Breast epithelium (tissue), 4 donors: ENCODE data around the gene AGAP1. TPM values are rescaled to one million over a fixed set of nuclear protein-coding genes. Genes with fewer than 3 reads are reported as not detected.
A peak's percentile ranks its signal among the peaks of the same experiment; 100 is the strongest.

ENCODE experiments used
- DNase-seq, 2 donors: peaks; one replicate each; pipeline ENCODE4 v3.0.0-alpha.2; 2019; ENCODE audit warnings: low spot score in 2 of 2
- H3K27ac ChIP-seq, 2 donors: fragments of 200-600 bp; sonication (generic) in 1 of 2; one replicate each; pipeline ENCODE4 v1.5.1; 2016 to 2019; ENCODE audit warnings: mild to moderate bottlenecking in 1 of 2
- H3K27me3 ChIP-seq, 2 donors: fragments of 200-600 bp; sonication (generic) in 1 of 2; one replicate each; pipeline versions ENCODE4 v1.5.1 to v1.6.0; 2017 to 2019; ENCODE audit warnings: control low read depth in 1 of 2, mild to moderate bottlenecking in 1 of 2
- H3K36me3 ChIP-seq: fragments of 200-600 bp; one replicate; pipeline ENCODE4 v1.5.1; 2019
- H3K4me1 ChIP-seq, 2 donors: fragments of 200-600 bp; sonication (generic); one replicate each; pipeline ENCODE4 v1.5.1; 2016 to 2019; ENCODE audit warnings: control low read depth in 1 of 2
- H3K4me3 ChIP-seq, 3 donors: fragments of 200-600 bp; sonication (generic); 1 replicate in 2 of 3; 2 replicates in 1 of 3; pipeline ENCODE4 v1.5.1; 2016 to 2019; ENCODE audit warnings: mild to moderate bottlenecking in 3 of 3, moderate library complexity in 2 of 3
- H3K9me3 ChIP-seq, 2 donors: fragments of 200-600 bp; sonication (generic) in 1 of 2; one replicate each; pipeline ENCODE4 v1.5.1; 2016 to 2019; ENCODE audit warnings: control low read depth in 1 of 2
- CTCF ChIP-seq, 3 donors: fragments of 450-650 bp; IDR thresholded peaks; one replicate each; pipeline ENCODE4 v1.5.1; 2016 to 2017; ENCODE audit warnings: antibody characterized with exemption in 3 of 3, mild to moderate bottlenecking in 3 of 3, moderate library complexity in 3 of 3
- POLR2A ChIP-seq: fragments of 450-650 bp; IDR thresholded peaks from one replicate; pipeline ENCODE4 v1.6.1; 2016; ENCODE audit warnings: antibody characterized with exemption, mild to moderate bottlenecking, moderate library complexity
- POLR2AphosphoS5 ChIP-seq, 3 donors: sonication (generic); formaldehyde crosslinking; IDR thresholded peaks; one replicate each; pipeline ENCODE4 v1.6.1; 2017; ENCODE audit warnings: antibody characterized with exemption in 3 of 3
- intact Hi-C: fragments of 100-400 bp; cut with DNase I; formaldehyde crosslinking; loops from one replicate; pipeline ENCODE4 v1.15.1; 2023; ENCODE audit warnings: low total_unique reads
- total RNA-seq, 3 donors: library from RNA; depleted of rRNA; stranded (reverse); fragments of >200 nt; gene quantifications; one replicate each; pipeline ENCODE4 v1.1.0, GENCODE V29; 2016

Gene AGAP1
- total RNA-seq, 3 donors from 2014 or later = 19.7 to 27.1 (median 25.9) TPM

GRCh38 chr2:235594041-235594440 is 100.2 kb downstream of the AGAP1 start:
- DNase-seq = no peak
- no peaks in the 10 kb centered on the region for H3K36me3 ChIP-seq
- TF ChIP-seq CTCF (IDR thresholded peaks at IDR 0.05) (peak; percentile 47 to 64 (median 62)), POLR2A (no peak), POLR2AphosphoS5 (IDR thresholded peaks at IDR 0.05) (no peak)
- H3K4me1 ChIP-seq = peaks cover 0 to 2% of the 10 kb centered on the region in 2 donors
- no peaks in the 10 kb centered on the region for H3K9me3 ChIP-seq
- H3K4me3 ChIP-seq = no peak overlapping the region
- intact Hi-C loops = no loop called here
- no peak overlapping the region for H3K27ac ChIP-seq
- H3K27me3 ChIP-seq = no peaks in the 10 kb centered on the region

GRCh38 chr2:235594964-235595363 is 101.1 kb downstream of the AGAP1 start:
- TF ChIP-seq CTCF (IDR thresholded peaks at IDR 0.05) = no peak
- TF ChIP-seq POLR2AphosphoS5 (IDR thresholded peaks at IDR 0.05) = no peak
- no peak for TF ChIP-seq POLR2A
- Histone ChIP-seq H3K27ac (no peak overlapping the region), H3K4me1 (peaks cover 0 to 2% of the 10 kb centered on the region in 2 donors), H3K9me3 (no peaks in the 10 kb centered on the region), H3K27me3 (no peaks in the 10 kb centered on the region), H3K36me3 (no peaks in the 10 kb centered on the region), H3K4me3 (no peak overlapping the region)
- no peak for DNase-seq
- intact Hi-C loops = no loop called here

GRCh38 chr2:235595422-235596010 is 101.7 kb downstream of the AGAP1 start:
- H3K27ac ChIP-seq = no peak overlapping the region
- DNase-seq = peak; percentile 57 to 73

DNA sequence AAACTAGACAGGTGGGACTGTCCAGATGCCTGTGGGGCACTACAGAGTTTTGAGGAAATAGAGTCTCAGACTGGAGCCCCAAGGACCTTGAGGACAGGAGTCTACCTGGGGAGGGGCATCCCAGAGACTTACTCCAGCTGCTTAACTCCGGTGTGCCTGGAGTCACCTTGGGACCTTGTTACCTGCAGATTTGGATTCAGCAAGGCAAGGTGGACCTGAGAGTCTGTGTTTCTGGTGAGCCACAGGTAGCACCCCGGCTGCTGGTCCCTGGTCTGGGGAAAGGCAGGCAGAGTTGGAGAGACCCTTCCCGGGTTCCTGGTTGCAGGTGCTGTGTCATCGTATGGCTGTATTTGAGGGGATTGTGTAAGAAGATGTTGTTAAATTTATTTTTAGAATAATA is 102.4 kb downstream of the AGAP1 start:
- DNase-seq = no peak
- TF ChIP-seq POLR2AphosphoS5 (IDR thresholded peaks at IDR 0.05) (no peak), POLR2A (no peak), CTCF (IDR thresholded peaks at IDR 0.05) (no peak)
- H3K4me3 ChIP-seq = no peak overlapping the region
- no peaks in the 10 kb centered on the region for H3K9me3 ChIP-seq
- H3K27ac ChIP-seq = no peak overlapping the region
- H3K4me1 ChIP-seq = peaks cover 0 to 2% of the 10 kb centered on the region in 2 donors
- no peaks in the 10 kb centered on the region for H3K27me3 ChIP-seq
- intact Hi-C loops = no loop called here
- H3K36me3 ChIP-seq = no peaks in the 10 kb centered on the region

More at GRCh38 chr2:235595422-235596010, 101.7 kb downstream of the AGAP1 start:
- Histone ChIP-seq H3K4me3 (no peak overlapping the region), H3K9me3 (no peaks in the 10 kb centered on the region), H3K27me3 (no peaks in the 10 kb centered on the region), H3K4me1 (peaks cover 0 to 2% of the 10 kb centered on the region in 2 donors), H3K36me3 (no peaks in the 10 kb centered on the region)
- intact Hi-C loops = no loop called here
- no peak for TF ChIP-seq POLR2AphosphoS5 (IDR thresholded peaks at IDR 0.05)
- TF ChIP-seq POLR2A = no peak
- TF ChIP-seq CTCF (IDR thresholded peaks at IDR 0.05) = peak; percentile 70 to 88 (median 78)

- Histone ChIP-seq H3K4me3 (no peak overlapping the region), H3K27ac (no peak overlapping the region), H3K9me3 (no peaks in the 10 kb centered on the region), H3K27me3 (no peaks in the 10 kb centered on the region), H3K36me3 (no peaks in the 10 kb centered on the region), H3K4me1 (peaks cover 0 to 2% of the 10 kb centered on the region in 2 donors)
- TF ChIP-seq CTCF (IDR thresholded peaks at IDR 0.05) (no peak), POLR2AphosphoS5 (IDR thresholded peaks at IDR 0.05) (no peak), POLR2A (no peak)
- DNase-seq = no peak
- intact Hi-C loops = no loop called here
These were observed 103.3 kb downstream of the AGAP1 start for GRCh38 chr2:235597081-235597615.
